ENCODE measurements around the gene PHIP.
"Not testable (repeated sequence)": the region's sequence is repeated elsewhere in the genome, so short reads cannot be mapped to it uniquely, and the experiment has no call there.

Gene PHIP

DNA sequence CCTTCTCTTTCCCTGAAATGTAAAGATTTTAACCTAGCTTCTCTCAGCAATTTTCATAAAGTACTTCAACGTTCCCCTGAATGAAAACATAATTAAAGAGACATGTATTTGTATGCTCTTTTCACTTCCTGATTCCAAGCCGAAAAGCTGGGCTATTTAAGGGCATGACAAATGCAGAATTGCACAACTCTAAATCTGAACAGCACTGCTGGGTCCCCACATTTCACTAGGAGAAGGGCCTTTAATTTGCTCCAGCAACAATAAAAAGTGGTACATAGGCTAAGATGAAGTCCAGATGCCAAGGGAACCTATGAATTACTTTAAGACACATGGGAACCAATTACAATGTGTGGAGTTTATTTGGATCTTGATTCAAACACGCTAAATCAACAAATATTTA is 168.7 kb downstream of the PHIP start:
- no peak for TF ChIP-seq POLR2A (IDR thresholded peaks at IDR 0.05; ENCODE audit: low read depth, low read length)
- FAIRE-seq: no peak
- no peak for DNase-seq (ENCODE audit: insufficient read length, low spot score)

DNA sequence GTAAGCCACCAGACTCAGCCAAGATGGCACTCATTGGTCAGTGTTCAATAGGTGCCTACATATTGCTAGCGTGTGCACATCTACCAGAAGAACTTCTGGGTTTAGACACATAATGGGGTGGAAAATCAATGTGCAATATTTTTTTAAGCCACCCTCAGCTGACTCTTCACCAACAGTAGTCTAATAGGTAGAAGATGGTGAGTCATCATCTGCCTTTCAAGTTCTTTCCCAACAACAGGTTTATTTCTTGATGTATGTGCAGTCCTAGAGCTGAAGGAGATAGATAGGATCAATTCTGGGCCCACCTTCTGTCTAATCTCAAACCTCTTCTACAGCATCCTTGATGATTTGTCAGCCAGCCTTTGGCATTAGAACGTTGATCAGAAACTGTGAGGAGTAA is 169.4 kb downstream of the PHIP start:
- no peak for DNase-seq (ENCODE audit: insufficient read length, low spot score)
- no peak for TF ChIP-seq POLR2A (IDR thresholded peaks at IDR 0.05; ENCODE audit: low read depth, low read length)
- FAIRE-seq: no peak

GRCh38 chr6:78896227-78896626 is 181.8 kb downstream of the PHIP start:
- TF ChIP-seq POLR2A (IDR thresholded peaks at IDR 0.05; ENCODE audit: low read depth, low read length): no peak
- DNase-seq (ENCODE audit: insufficient read length, low spot score): no peak
- no peak for FAIRE-seq

- not testable (repeated sequence) for DNase-seq (ENCODE audit: insufficient read length, low spot score); FAIRE-seq
These were observed 188.2 kb downstream of the PHIP start for GRCh38 chr6:78889901-78890300.
